ENCODE measurements around the gene PIGC.
"Not testable (repeated sequence)": the region's sequence is repeated elsewhere in the genome, so short reads cannot be mapped to it uniquely, and the experiment has no call there.

The PIGC gene

DNA sequence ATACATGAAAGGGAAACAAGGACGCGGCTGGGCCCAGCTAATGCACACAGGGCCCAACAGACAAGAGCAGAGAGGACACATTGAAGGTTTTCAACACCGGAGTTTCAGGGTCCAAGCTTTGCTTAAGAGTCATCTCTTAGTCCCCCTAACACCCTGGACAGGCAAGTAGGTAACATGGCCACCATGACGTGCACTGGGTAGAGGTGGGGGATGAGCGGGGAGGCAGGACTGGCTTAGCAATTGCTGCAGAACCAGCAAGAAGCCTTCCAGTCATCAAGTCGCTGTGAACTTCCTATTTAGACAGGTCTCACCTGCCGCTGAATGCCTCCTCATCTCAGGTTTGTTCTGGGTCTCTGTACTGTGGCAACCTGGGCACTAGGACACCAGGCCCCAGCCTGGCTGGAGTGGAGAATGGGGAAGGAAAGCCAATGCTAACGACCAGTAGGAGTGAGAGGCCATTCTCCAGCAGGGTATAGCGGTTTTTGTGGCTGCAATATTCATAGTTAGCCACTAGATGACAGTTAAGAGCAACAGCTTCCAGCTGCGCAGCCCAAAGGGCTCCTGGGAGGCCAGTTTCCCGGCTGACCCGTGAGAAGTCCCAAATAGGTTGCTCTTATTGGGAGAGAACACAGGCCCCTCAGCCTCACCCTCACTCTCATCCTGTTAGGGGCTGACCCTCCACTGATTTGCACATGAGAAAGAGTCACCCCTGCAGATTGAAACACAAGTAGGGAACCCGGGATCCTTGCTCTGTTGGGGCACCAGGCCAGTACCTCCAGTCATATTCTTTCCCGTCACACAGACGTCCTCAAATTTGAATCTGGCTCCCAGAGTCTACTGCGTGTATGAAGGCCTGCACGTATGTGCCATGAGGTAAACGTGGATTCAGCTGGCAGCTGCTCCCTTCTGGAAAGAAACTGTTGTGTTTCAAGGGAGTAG is 6.0 kb upstream of the PIGC start:
- Histone ChIP-seq H3K4me3 (ENCODE audit: low read depth in 1 of 2, low read length in 2 of 2) (peak overlapping the region; percentile 15 to 21), H3K27ac (ENCODE audit: low read depth, low read length) (no peak overlapping the region), H3K36me3 (ENCODE audit: insufficient read depth, low read length) (no peaks in the 10 kb centered on the region), H3K4me1 (ENCODE audit: insufficient read depth, low read length) (no peaks in the 10 kb centered on the region), H3K9me3 (ENCODE audit: low read length) (no peaks in the 10 kb centered on the region), H3K9ac (ENCODE audit: low read length) (no peak overlapping the region), H3K27me3 (ENCODE audit: control insufficient read depth in 1 of 2, insufficient read depth in 2 of 2, low read length in 2 of 2) (no peaks in the 10 kb centered on the region)

DNA sequence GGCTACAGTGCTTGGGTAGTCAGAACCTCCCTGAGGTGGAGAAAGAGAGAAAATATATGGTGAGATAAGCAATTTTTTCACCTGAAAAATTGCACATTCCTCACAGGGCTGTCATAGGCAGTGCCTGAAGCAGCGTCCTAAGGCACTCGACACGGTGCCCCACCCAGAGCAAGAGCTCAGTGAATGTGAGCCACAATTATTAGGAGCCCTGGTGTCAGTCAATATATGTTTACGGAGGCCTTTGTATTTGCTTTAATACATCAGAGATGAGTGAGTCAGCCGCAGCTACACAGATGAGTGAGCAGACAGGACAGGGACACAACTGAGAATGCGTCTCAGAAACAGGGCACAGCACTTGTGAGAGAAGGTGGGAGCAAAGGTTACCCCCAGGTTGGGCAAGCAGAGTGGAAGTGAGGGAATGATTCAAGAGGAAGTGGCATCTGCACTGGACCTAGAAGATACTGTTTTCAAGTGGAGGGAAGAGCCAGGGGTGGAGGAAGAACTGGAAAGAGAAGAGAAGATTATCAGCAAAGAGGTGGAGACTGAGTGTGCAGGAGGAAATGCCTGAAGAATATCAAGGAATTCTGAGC is 5.2 kb upstream of the PIGC start:
- H3K36me3 ChIP-seq (ENCODE audit: insufficient read depth, low read length): no peaks in the 10 kb centered on the region
- no peak overlapping the region for H3K4me3 ChIP-seq (ENCODE audit: low read depth in 1 of 2, low read length in 2 of 2)
- no peak overlapping the region for H3K27ac ChIP-seq (ENCODE audit: low read depth, low read length)
- no peak overlapping the region for H3K9ac ChIP-seq (ENCODE audit: low read length)
- no peaks in the 10 kb centered on the region for H3K27me3 ChIP-seq (ENCODE audit: control insufficient read depth in 1 of 2, insufficient read depth in 2 of 2, low read length in 2 of 2)
- H3K4me1 ChIP-seq (ENCODE audit: insufficient read depth, low read length): peaks cover 5% of the 10 kb centered on the region
- H3K9me3 ChIP-seq (ENCODE audit: low read length): no peaks in the 10 kb centered on the region

DNA sequence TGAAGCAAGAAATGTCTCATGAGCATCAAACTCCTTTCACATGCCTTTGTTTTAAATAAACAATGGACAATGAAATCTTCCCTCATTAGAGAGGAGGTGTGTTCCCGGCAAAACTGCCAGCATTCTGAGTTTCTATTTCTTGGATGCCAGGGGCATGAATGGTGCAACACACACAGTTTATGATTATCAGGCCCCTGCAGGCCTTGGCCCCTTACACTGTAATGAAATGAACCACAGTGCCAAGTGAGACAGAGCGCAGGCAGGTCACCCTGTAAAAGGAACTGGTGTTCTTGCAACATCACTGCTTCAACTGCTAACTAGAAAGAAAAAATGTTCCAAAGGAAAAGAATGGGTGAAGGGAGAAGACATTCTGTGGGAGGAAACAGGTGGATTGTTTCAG is 3.8 kb upstream of the PIGC start:
- no peak overlapping the region for H3K27ac ChIP-seq (ENCODE audit: low read depth, low read length)
- peaks cover 12% of the 10 kb centered on the region for H3K4me1 ChIP-seq (ENCODE audit: insufficient read depth, low read length)
- H3K9me3 ChIP-seq (ENCODE audit: low read length): no peaks in the 10 kb centered on the region
- H3K36me3 ChIP-seq (ENCODE audit: insufficient read depth, low read length): no peaks in the 10 kb centered on the region
- H3K9ac ChIP-seq (ENCODE audit: low read length): no peak overlapping the region
- H3K27me3 ChIP-seq (ENCODE audit: control insufficient read depth in 1 of 2, insufficient read depth in 2 of 2, low read length in 2 of 2): no peaks in the 10 kb centered on the region
- H3K4me3 ChIP-seq (ENCODE audit: low read depth in 1 of 2, low read length in 2 of 2): no peak overlapping the region

DNA sequence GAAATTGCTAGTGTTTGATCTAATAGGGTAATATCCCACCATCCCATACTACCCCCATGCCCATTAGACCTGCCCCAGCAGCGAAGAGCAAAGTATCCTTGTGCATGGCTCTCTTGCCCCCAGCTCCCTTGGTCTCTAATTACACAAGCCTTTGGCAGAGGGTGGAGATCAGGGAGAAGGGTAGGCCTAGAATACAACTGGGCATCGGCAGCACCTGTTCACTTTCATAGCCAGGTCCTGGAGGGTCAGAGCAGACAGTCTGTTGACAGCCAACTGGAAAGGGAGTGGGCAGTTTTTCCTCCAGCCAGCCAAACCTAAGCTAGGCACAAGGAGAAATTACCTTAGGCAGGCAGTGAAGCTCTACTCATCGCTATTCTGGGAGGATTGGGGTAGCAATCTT is 2.7 kb upstream of the PIGC start:
- no peak overlapping the region for H3K9ac ChIP-seq (ENCODE audit: low read length)
- no peaks in the 10 kb centered on the region for H3K27me3 ChIP-seq (ENCODE audit: control insufficient read depth in 1 of 2, insufficient read depth in 2 of 2, low read length in 2 of 2)
- no peaks in the 10 kb centered on the region for H3K36me3 ChIP-seq (ENCODE audit: insufficient read depth, low read length)
- no peak overlapping the region for H3K27ac ChIP-seq (ENCODE audit: low read depth, low read length)
- no peak overlapping the region for H3K4me3 ChIP-seq (ENCODE audit: low read depth in 1 of 2, low read length in 2 of 2)
- peaks cover 15% of the 10 kb centered on the region for H3K4me1 ChIP-seq (ENCODE audit: insufficient read depth, low read length)
- no peaks in the 10 kb centered on the region for H3K9me3 ChIP-seq (ENCODE audit: low read length)

DNA sequence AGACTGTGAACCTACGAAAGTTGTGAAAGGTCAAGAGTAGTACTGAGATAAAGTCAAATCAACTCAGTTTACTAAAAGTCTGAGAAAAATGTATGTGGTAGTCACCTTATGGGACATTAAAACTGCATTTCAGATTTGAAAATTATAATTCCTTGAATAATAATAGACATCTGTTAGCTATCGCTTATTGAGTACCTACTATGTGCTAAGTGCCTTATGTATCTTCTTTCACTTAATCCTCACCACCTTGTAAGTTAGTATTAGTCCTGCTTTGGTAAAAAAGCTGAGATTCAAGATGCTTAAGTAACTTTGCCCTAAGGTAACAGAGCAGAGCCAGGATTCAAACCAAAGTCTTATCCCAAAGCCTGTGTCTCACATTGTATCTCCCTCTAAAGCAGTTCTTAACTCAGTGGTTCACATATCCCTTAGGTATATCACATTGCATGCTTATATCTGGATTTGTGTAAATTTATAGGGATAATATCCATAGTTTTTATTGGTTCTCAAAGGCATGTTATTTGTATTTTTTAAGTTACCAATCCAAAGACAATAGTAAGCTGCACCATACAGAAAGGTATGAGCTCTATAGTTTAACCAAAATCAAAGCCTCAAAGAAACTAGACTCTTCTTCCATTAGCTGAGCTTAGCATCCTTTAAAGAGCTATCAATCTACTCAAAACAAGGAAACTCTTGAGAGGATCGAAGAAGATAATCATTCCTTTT is 865 bp downstream of the PIGC start:
- H3K36me3 ChIP-seq (ENCODE audit: insufficient read depth, low read length): peaks cover 5% of the 10 kb centered on the region
- H3K4me1 ChIP-seq (ENCODE audit: insufficient read depth, low read length): peaks cover 15% of the 10 kb centered on the region
- H3K4me3 ChIP-seq (ENCODE audit: low read depth in 1 of 2, low read length in 2 of 2): peak overlapping the region; percentile 75 to 96
- no peaks in the 10 kb centered on the region for H3K9me3 ChIP-seq (ENCODE audit: low read length)
- no peaks in the 10 kb centered on the region for H3K27me3 ChIP-seq (ENCODE audit: control insufficient read depth in 1 of 2, insufficient read depth in 2 of 2, low read length in 2 of 2)
- H3K9ac ChIP-seq (ENCODE audit: low read length): peak overlapping the region; percentile 55
- no peak overlapping the region for H3K27ac ChIP-seq (ENCODE audit: low read depth, low read length)

GRCh38 chr1:172442404-172442803 is 1.5 kb downstream of the PIGC start:
- peaks cover 5% of the 10 kb centered on the region for H3K36me3 ChIP-seq (ENCODE audit: insufficient read depth, low read length)
- H3K27me3 ChIP-seq (ENCODE audit: control insufficient read depth in 1 of 2, insufficient read depth in 2 of 2, low read length in 2 of 2): no peaks in the 10 kb centered on the region
- peak overlapping the region in 1 of 2 donors; percentile 75 for H3K4me3 ChIP-seq (ENCODE audit: low read depth in 1 of 2, low read length in 2 of 2)
- no peak overlapping the region for H3K27ac ChIP-seq (ENCODE audit: low read depth, low read length)
- H3K9me3 ChIP-seq (ENCODE audit: low read length): no peaks in the 10 kb centered on the region
- H3K9ac ChIP-seq (ENCODE audit: low read length): no peak overlapping the region
- H3K4me1 ChIP-seq (ENCODE audit: insufficient read depth, low read length): peaks cover 15% of the 10 kb centered on the region

DNA sequence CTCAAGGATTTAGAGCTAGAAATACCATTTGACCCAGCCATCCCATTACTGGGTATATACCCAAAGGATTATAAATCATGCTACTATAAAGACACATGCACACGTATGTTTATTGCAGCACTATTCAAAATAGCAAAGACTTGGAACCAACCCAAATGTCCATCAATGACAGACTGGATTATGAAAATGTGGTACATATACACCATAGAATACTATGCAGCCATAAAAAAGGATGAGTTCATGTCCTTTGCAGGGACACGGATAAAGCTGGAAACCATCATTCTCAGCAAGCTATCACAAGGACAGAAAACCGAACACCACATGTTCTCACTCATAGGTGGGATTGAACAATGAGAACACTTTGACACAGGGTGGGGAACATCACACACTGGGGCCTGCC is 6.7 kb downstream of the PIGC start:
- H3K9ac ChIP-seq (ENCODE audit: low read length); H3K4me1 ChIP-seq (ENCODE audit: insufficient read depth, low read length); H3K27ac ChIP-seq (ENCODE audit: low read depth, low read length); H3K27me3 ChIP-seq (ENCODE audit: control insufficient read depth in 1 of 2, insufficient read depth in 2 of 2, low read length in 2 of 2); H3K9me3 ChIP-seq (ENCODE audit: low read length); H3K36me3 ChIP-seq (ENCODE audit: insufficient read depth, low read length); H3K4me3 ChIP-seq (ENCODE audit: low read depth in 1 of 2, low read length in 2 of 2): not testable (repeated sequence)

DNA sequence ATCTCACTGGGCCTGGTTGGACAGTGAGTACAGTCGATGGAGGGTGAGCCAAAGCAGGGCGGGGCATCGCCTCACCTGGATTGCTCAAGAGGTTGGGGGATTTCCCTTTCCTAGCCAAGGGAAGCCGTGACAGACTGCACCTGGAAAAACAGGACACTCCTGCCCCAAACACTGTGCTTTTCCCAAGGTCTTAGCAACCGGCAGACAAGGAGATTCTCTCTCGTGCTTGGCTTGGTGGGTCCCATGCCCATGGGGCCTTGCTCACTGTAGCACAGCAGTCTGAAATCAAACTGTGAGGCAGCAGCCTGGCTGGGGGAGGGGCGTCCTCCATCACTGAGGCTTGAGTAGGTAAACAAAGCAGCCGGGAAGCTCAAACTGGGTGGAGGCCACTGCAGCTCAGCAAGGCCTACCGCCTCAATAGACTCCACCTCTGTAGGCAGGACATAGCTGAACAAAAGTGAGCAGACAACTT is 12.1 kb downstream of the PIGC start:
- Histone ChIP-seq H3K4me1 (ENCODE audit: insufficient read depth, low read length) (no peaks in the 10 kb centered on the region), H3K36me3 (ENCODE audit: insufficient read depth, low read length) (no peaks in the 10 kb centered on the region), H3K4me3 (ENCODE audit: low read depth in 1 of 2, low read length in 2 of 2) (no peak overlapping the region), H3K9me3 (ENCODE audit: low read length) (no peaks in the 10 kb centered on the region), H3K27me3 (ENCODE audit: control insufficient read depth in 1 of 2, insufficient read depth in 2 of 2, low read length in 2 of 2) (no peaks in the 10 kb centered on the region), H3K27ac (ENCODE audit: low read depth, low read length) (no peak overlapping the region), H3K9ac (ENCODE audit: low read length) (no peak overlapping the region)

DNA sequence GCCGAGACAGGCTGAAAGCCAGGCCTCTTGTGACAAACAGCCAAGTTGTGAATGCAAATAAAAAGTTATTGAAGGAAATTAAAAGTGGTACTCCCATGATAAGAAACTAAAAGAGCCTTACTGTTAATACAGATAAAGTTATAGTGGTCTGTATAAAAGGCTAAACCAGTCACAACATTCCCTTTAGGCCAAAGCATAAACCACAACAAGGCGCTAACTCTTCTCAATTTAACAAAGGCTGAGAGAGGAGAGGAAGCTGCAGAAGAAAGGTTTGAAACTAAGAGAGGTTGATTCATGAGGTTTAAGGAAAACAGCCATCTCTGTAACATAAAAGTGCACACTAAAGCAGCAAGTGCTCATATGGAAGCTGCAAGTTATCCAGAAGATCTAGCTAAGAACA is 12.7 kb downstream of the PIGC start:
- Histone ChIP-seq H3K27me3 (ENCODE audit: control insufficient read depth in 1 of 2, insufficient read depth in 2 of 2, low read length in 2 of 2) (no peaks in the 10 kb centered on the region), H3K9me3 (ENCODE audit: low read length) (no peaks in the 10 kb centered on the region), H3K27ac (ENCODE audit: low read depth, low read length) (no peak overlapping the region), H3K9ac (ENCODE audit: low read length) (no peak overlapping the region), H3K4me1 (ENCODE audit: insufficient read depth, low read length) (no peaks in the 10 kb centered on the region), H3K36me3 (ENCODE audit: insufficient read depth, low read length) (no peaks in the 10 kb centered on the region), H3K4me3 (ENCODE audit: low read depth in 1 of 2, low read length in 2 of 2) (no peak overlapping the region)

- Histone ChIP-seq H3K4me1 (ENCODE audit: insufficient read depth, low read length) (no peaks in the 10 kb centered on the region), H3K27ac (ENCODE audit: low read depth, low read length) (no peak overlapping the region), H3K9ac (ENCODE audit: low read length) (no peak overlapping the region), H3K27me3 (ENCODE audit: control insufficient read depth in 1 of 2, insufficient read depth in 2 of 2, low read length in 2 of 2) (no peaks in the 10 kb centered on the region), H3K9me3 (ENCODE audit: low read length) (no peaks in the 10 kb centered on the region), H3K4me3 (ENCODE audit: low read depth in 1 of 2, low read length in 2 of 2) (no peak overlapping the region), H3K36me3 (ENCODE audit: insufficient read depth, low read length) (no peaks in the 10 kb centered on the region)
Observed at GRCh38 chr1:172430128-172430454, 13.8 kb downstream of the PIGC start.

DNA sequence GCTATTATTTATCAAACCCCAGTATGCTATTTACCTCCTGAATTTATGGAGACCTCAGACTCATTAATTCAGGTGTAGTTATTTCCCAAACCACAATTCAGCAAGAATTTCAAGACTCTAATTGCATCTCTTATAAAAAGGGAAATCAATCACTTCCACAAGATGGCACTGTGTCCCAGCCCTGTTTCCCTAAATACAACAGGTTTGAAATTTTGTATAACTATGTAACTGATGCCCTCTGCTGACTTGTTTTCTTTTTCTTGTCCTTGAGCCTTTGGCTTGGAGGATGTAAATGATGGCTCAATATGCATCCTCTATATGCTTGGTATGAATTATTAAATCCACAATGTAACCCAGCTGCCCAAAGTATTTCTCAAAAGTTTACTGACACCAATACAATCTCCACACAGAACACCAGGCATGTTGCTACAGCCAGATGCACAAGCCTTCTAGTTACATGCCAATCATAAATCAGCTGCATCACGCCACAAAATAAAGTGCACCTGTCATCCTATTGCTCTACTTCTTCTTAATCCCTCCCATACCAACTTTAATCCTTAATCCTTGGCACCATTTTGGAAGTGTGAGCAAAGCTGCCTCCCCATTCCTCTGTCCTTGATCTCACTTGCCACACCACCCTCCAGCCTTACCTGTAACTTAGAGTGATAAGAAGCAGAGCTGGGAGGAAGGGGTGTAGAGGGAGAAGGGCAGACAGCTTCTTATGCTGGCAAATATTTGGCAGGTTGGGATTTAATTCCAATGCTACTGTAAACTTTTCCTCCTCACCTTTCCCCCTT is 14.3 kb downstream of the PIGC start:
- H3K4me1 ChIP-seq (ENCODE audit: insufficient read depth, low read length): no peaks in the 10 kb centered on the region
- no peaks in the 10 kb centered on the region for H3K9me3 ChIP-seq (ENCODE audit: low read length)
- H3K4me3 ChIP-seq (ENCODE audit: low read depth in 1 of 2, low read length in 2 of 2): no peak overlapping the region
- no peak overlapping the region for H3K9ac ChIP-seq (ENCODE audit: low read length)
- H3K27me3 ChIP-seq (ENCODE audit: control insufficient read depth in 1 of 2, insufficient read depth in 2 of 2, low read length in 2 of 2): no peaks in the 10 kb centered on the region
- no peak overlapping the region for H3K27ac ChIP-seq (ENCODE audit: low read depth, low read length)
- no peaks in the 10 kb centered on the region for H3K36me3 ChIP-seq (ENCODE audit: insufficient read depth, low read length)

Data from muscle layer of colon (tissue), 2 donors.